ENCODE data around the gene WDR91.

WDR91 gene

DNA sequence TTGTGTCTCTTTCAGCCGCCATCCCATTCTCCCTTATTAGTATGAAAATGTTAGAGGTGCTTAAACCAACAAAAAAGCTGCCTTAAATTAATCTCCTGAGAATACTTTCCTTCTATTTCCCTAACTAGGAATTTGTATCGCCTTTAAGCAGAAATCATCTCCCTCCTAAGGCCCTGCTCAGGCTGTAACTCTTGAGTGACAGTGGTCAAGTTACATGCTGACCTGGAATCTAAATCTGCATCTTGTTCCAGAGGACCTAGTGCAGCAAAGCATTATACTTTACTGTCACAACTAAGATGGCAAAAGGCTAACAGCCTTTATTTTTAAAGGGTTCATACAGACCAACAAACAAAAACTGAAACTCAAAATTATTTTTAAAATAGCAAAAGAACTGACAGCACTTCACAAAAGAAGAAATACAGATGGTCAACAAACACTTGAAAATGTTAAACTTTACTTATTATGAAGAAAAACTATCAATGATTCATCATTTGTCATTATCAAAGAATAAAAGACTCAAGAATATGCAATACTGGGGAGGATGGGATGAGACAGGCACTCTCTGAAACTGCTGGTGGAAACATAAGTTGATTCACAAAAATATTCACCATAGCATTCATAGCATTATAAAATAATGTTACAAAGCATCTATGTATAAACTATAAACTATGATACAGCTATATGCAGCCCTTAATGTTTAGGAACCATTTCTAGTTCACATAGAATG lies 51.8 kb downstream of the WDR91 start:
- no peak for DNase-seq (ENCODE audit: low spot score)
- TF ChIP-seq, protein P1, sequence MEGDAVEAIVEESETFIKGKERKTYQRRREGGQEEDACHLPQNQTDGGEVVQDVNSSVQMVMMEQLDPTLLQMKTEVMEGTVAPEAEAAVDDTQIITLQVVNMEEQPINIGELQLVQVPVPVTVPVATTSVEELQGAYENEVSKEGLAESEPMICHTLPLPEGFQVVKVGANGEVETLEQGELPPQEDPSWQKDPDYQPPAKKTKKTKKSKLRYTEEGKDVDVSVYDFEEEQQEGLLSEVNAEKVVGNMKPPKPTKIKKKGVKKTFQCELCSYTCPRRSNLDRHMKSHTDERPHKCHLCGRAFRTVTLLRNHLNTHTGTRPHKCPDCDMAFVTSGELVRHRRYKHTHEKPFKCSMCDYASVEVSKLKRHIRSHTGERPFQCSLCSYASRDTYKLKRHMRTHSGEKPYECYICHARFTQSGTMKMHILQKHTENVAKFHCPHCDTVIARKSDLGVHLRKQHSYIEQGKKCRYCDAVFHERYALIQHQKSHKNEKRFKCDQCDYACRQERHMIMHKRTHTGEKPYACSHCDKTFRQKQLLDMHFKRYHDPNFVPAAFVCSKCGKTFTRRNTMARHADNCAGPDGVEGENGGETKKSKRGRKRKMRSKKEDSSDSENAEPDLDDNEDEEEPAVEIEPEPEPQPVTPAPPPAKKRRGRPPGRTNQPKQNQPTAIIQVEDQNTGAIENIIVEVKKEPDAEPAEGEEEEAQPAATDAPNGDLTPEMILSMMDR (IDR thresholded peaks at IDR 0.05; ENCODE audit: extremely low read depth, insufficient read depth, missing control alignments), result no peak
- in situ Hi-C loops (cut with MboI; ENCODE audit: low pct_unique_long_range_greater_than_20kb, low sequenced_read_pairs, unreplicated experiment), result loop anchor here (10.0 kb wide), 1 partner anchor 165 kb away; no protein-coding TSS in a partner anchor

DNA sequence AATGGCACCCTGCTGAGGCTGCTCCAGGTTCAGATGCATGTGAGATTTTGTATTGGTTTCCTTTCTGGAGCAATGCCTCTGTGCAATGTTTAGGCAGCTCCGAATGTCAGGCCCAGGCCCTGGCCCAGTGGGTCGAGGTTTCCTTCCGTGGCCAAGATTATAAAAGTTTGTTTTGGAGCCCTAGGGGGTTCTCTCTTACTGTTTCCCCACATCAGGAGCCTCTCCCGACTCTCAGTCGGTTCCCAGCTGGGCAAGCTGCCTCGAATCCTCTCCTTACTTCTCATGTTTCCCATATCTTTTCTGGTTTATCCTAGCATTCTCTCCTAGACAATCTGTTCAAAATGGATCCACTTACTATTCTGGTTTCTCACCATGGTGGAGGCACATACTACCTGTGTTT lies 52.5 kb downstream of the WDR91 start:
- DNase-seq (ENCODE audit: low spot score), result no peak
- in situ Hi-C loops (cut with MboI; ENCODE audit: low pct_unique_long_range_greater_than_20kb, low sequenced_read_pairs, unreplicated experiment), result loop anchor here (10.0 kb wide), 1 partner anchor 164 kb away; no protein-coding TSS in a partner anchor
- TF ChIP-seq, protein P1 (IDR thresholded peaks at IDR 0.05; ENCODE audit: extremely low read depth, insufficient read depth, missing control alignments), result no peak

DNA sequence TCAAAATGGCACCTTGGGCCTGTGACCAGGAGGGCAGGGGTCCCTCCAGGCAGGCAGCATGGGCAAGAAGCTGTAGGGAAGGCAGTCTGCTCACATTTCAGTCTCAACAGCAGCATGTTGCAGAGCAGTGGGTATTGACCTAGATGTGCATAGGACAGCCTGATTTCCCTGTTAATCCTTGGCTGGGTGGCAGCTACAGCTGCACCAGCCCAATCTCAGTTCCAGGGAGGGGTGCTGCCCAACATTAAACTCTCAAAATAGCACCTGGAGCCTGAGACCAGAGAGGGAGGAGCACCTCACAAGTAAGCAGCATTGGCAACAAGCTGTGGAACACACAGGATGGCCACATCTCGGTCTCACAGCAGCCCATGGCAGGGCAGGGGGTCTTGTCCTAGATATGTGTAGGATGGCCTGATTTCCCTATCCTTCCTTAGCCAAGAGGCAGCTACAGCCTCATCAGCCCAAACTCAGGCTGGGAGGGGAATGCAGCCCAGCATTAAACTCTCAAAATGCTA lies 53.1 kb downstream of the WDR91 start:
- no peak for DNase-seq (ENCODE audit: low spot score)
- TF ChIP-seq, protein P1 (IDR thresholded peaks at IDR 0.05; ENCODE audit: extremely low read depth, insufficient read depth, missing control alignments), result no peak
- in situ Hi-C loops (cut with MboI; ENCODE audit: low pct_unique_long_range_greater_than_20kb, low sequenced_read_pairs, unreplicated experiment), result loop anchor here (10.0 kb wide), 1 partner anchor 163 kb away; no protein-coding TSS in a partner anchor

DNA sequence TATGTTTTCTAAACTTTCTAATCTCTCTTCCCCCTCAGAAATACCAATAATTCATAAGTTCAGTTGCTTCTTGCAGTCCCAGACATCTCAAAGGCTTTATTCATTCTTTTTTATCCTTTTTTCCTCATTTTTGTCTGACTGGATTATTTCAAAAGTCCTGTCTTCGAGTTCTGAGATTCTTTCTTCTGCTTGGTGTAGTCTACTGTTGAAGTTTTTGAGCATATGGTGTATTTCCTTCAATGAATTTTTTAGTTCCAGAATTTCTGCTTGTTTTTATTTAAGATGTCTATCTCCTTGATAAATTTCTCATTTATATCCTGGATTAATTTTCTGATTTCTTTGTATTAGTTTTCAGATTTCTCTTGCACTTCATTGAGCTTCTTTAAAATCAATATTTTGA lies 55.0 kb downstream of the WDR91 start:
- no peak for DNase-seq (ENCODE audit: low spot score)
- in situ Hi-C loops (cut with MboI; ENCODE audit: low pct_unique_long_range_greater_than_20kb, low sequenced_read_pairs, unreplicated experiment), result loop anchor here (10.0 kb wide), 1 partner anchor 161 kb away; no protein-coding TSS in a partner anchor
- TF ChIP-seq, protein P1 (IDR thresholded peaks at IDR 0.05; ENCODE audit: extremely low read depth, insufficient read depth, missing control alignments), result no peak

DNA sequence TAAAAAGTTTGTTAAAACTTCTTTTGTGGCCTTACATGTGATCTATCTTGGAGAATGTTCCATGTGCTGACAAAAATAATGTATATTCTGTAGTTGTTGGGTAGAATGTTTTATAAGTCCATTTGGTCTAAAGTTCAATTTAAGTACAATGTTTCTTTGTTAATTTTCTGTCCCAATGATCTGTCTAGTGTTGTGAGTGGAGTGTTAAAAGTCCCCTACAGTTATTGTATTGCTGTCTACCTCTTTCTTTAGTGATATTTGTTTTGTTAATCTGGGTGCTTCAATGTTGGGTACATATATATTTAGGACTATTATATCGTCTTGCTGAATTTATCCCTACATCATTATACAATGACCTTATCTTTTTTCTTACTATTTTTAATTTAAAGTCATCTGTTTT lies 56.6 kb downstream of the WDR91 start:
- in situ Hi-C loops (cut with MboI; ENCODE audit: low pct_unique_long_range_greater_than_20kb, low sequenced_read_pairs, unreplicated experiment), result loop anchor here (10.0 kb wide), 1 partner anchor 160 kb away; no protein-coding TSS in a partner anchor
- TF ChIP-seq, protein P1 (IDR thresholded peaks at IDR 0.05; ENCODE audit: extremely low read depth, insufficient read depth, missing control alignments), result no peak
- DNase-seq (ENCODE audit: low spot score), result no peak

DNA sequence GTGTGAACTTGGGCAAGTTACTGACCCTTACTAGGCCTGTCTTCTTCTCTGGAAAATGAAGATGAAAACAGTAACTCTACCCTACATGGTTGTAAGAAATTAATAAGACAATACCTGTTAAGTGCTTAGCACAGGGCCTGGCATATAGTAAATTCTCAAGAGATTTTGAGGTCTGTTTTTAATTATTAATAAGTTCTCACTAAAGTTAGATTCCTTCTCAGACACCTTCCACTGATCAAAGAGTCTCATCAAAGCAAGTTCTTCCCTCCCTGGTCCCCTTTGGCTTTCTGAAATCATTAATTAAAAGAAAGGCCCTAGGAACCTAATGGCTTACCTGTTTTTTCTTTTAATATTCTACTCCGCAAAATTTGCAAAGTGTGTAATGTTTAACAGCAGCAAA lies 58.9 kb downstream of the WDR91 start:
- in situ Hi-C loops (cut with MboI; ENCODE audit: low pct_unique_long_range_greater_than_20kb, low sequenced_read_pairs, unreplicated experiment), result loop anchor here (10.0 kb wide), 1 partner anchor 158 kb away; no protein-coding TSS in a partner anchor
- no peak for DNase-seq (ENCODE audit: low spot score)
- TF ChIP-seq, protein P1 (IDR thresholded peaks at IDR 0.05; ENCODE audit: extremely low read depth, insufficient read depth, missing control alignments), result no peak
